ENCODE measurements around the gene IFI27. TPM values are rescaled to one million over a fixed set of nuclear protein-coding genes. Genes with fewer than 3 reads are reported as not detected.
A peak's percentile ranks its signal among the peaks of the same experiment; 100 is the strongest.

IFI27 gene
- total and polyA plus RNA-seq, 10 of the 15 experiments (the other 5 are each of a cell fraction or from before 2014, with no cell fraction given): 1.1 to 45.5 (median 3.3) TPM

DNA sequence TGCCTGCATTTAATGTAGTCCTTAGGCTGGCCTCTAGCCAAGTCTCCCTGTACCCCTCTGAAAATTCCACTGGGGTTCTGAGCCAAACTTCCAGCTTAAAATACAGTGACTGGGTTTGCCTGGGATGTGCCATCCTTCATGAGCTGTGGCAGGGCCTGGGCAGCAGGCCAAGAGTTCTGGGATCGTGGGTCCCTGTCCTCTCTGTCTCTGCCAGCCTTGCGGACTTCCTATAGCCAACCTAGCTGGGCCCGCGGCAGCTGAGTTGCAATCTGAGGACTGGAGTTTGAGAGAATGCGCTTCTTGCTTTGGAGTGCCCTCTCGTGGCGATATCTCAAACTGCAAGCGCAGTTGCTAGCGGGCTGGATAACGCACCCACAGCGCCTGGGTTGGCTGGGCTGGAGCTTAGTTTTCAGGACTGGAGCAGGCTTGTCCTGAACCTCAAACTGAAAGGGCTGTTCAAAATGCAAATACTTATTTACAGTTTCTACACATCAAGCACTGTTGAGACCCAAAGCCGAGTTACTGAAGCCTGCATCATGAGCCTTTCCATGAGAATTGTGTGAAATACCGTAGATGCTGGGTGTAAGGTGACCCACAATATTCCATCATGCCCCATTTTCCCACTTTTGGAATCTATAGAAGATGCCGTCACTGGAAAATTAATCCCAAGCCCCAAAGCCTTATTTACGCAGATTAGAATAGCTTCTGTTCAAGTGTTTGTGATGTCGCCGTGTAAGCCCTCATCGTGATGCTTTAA lies 26.2 kb downstream of the IFI27 start (continued):
- TF ChIP-seq PAX5 (IDR thresholded peaks at IDR 0.05; ENCODE audit: borderline replicate concordance, low read depth, low read length) (no peak), HDAC6 (IDR thresholded peaks at IDR 0.05; ENCODE audit: unreplicated experiment) (no peak), ESRRA (IDR thresholded peaks at IDR 0.05; ENCODE audit: low read length) (no peak), KLF5 (IDR thresholded peaks at IDR 0.05; ENCODE audit: partially characterized antibody) (no peak), HDGF (IDR thresholded peaks at IDR 0.05) (0 out of 2 replicates have a peak, but pooled peaks have one; percentile 35), RELA (IDR thresholded peaks at IDR 0.05; ENCODE audit: borderline replicate concordance, partially characterized antibody) (peak; percentile 16), ZNF274 (IDR thresholded peaks at IDR 0.05; ENCODE audit: insufficient read depth, insufficient read length) (no peak), YY1 (IDR thresholded peaks at IDR 0.05; ENCODE audit: low read depth, low read length) (peak; percentile 55; the same call in 1 of the 2 replicates), NFXL1 (IDR thresholded peaks at IDR 0.05; ENCODE audit: borderline replicate concordance) (no peak), LARP7 (IDR thresholded peaks at IDR 0.05) (0 out of 2 replicates have a peak, but pooled peaks have one; percentile 34), CBX5 (IDR thresholded peaks at IDR 0.05; ENCODE audit: low read depth) (no peak), CTCF (IDR thresholded peaks at IDR 0.05 in 2 of 3, conservative IDR thresholded peaks at IDR 0.05 in 1 of 3; ENCODE audit: control insufficient read depth in 2 of 3, extremely low read depth in 1 of 3, insufficient read depth in 1 of 3, low read depth in 3 of 3, low read length in 3 of 3) (peak; percentile 96 to 99 (median 98)), NFIC (IDR thresholded peaks at IDR 0.05; ENCODE audit: low read depth, low read length) (no peak), BHLHE40 (IDR thresholded peaks at IDR 0.05; ENCODE audit: borderline replicate concordance in 1 of 2, low read depth in 2 of 2, low read length in 1 of 2) (peak; percentile 13 to 44; a peak in 1 of 4 replicates), EGR1 (IDR thresholded peaks at IDR 0.05; ENCODE audit: borderline replicate concordance in 1 of 2, low read depth in 2 of 2, low read length in 2 of 2) (no peak), WRNIP1 (IDR thresholded peaks at IDR 0.05; ENCODE audit: borderline replicate concordance, low read depth, low read length) (0 out of 2 replicates have a peak, but pooled peaks have one; percentile 80)
- TF ChIP-seq, protein P1, sequence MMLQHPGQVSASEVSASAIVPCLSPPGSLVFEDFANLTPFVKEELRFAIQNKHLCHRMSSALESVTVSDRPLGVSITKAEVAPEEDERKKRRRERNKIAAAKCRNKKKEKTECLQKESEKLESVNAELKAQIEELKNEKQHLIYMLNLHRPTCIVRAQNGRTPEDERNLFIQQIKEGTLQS (IDR thresholded peaks at IDR 0.05; ENCODE audit: borderline replicate concordance, extremely low read depth, low read depth, low read length): no peak
- TF ChIP-seq, protein P2, sequence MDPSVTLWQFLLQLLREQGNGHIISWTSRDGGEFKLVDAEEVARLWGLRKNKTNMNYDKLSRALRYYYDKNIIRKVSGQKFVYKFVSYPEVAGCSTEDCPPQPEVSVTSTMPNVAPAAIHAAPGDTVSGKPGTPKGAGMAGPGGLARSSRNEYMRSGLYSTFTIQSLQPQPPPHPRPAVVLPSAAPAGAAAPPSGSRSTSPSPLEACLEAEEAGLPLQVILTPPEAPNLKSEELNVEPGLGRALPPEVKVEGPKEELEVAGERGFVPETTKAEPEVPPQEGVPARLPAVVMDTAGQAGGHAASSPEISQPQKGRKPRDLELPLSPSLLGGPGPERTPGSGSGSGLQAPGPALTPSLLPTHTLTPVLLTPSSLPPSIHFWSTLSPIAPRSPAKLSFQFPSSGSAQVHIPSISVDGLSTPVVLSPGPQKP (IDR thresholded peaks at IDR 0.05; ENCODE audit: low read depth, low read length): 0 out of 2 replicates have a peak, but pooled peaks have one; percentile 20
